ENCODE data around the gene ACTL7B.

DNA sequence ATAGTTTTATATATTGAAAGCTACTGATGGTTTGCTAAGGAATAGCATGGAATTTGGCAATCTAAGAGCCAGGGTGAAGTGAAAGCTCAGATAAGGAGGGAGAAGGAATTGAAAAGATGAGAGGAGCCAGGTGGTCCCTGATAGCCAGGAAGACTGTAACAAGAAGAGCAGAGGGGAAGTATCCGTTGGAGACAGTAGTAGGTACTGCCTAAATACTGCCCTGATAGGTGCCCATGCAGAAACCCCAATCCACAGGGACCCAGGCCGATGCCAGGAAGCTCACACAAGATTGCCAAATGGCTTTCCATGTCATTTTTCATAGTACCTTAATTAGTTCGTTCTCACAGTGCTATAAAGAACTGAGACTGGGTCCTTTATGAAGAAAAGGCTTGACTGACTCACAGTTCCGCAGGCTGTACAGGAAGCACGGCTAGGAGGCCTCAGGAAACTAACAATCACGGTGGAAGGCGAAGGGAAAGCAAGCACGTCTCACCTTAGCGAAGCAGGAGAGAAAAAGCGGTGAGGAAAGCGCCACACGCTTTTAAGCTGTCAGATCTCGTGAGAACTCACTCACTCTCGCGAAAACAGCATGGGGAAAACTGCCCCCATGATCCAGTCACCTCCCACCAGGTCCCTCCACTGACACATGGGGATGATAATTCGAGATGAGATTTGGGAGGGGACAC lies 13.0 kb downstream of the ACTL7B start:
- TF ChIP-seq, protein P1, sequence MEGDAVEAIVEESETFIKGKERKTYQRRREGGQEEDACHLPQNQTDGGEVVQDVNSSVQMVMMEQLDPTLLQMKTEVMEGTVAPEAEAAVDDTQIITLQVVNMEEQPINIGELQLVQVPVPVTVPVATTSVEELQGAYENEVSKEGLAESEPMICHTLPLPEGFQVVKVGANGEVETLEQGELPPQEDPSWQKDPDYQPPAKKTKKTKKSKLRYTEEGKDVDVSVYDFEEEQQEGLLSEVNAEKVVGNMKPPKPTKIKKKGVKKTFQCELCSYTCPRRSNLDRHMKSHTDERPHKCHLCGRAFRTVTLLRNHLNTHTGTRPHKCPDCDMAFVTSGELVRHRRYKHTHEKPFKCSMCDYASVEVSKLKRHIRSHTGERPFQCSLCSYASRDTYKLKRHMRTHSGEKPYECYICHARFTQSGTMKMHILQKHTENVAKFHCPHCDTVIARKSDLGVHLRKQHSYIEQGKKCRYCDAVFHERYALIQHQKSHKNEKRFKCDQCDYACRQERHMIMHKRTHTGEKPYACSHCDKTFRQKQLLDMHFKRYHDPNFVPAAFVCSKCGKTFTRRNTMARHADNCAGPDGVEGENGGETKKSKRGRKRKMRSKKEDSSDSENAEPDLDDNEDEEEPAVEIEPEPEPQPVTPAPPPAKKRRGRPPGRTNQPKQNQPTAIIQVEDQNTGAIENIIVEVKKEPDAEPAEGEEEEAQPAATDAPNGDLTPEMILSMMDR (IDR thresholded peaks at IDR 0.05; ENCODE audit: poor library complexity, severe bottlenecking): no peak
- TF ChIP-seq EZH2 (IDR thresholded peaks at IDR 0.05; ENCODE audit: borderline replicate concordance, insufficient read depth, low read length, poor library complexity, severe bottlenecking): no peak
- TF ChIP-seq TAF1 (IDR thresholded peaks at IDR 0.05; ENCODE audit: low read depth): no peak
- TF ChIP-seq, protein P2, sequence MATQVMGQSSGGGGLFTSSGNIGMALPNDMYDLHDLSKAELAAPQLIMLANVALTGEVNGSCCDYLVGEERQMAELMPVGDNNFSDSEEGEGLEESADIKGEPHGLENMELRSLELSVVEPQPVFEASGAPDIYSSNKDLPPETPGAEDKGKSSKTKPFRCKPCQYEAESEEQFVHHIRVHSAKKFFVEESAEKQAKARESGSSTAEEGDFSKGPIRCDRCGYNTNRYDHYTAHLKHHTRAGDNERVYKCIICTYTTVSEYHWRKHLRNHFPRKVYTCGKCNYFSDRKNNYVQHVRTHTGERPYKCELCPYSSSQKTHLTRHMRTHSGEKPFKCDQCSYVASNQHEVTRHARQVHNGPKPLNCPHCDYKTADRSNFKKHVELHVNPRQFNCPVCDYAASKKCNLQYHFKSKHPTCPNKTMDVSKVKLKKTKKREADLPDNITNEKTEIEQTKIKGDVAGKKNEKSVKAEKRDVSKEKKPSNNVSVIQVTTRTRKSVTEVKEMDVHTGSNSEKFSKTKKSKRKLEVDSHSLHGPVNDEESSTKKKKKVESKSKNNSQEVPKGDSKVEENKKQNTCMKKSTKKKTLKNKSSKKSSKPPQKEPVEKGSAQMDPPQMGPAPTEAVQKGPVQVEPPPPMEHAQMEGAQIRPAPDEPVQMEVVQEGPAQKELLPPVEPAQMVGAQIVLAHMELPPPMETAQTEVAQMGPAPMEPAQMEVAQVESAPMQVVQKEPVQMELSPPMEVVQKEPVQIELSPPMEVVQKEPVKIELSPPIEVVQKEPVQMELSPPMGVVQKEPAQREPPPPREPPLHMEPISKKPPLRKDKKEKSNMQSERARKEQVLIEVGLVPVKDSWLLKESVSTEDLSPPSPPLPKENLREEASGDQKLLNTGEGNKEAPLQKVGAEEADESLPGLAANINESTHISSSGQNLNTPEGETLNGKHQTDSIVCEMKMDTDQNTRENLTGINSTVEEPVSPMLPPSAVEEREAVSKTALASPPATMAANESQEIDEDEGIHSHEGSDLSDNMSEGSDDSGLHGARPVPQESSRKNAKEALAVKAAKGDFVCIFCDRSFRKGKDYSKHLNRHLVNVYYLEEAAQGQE (IDR thresholded peaks at IDR 0.05; ENCODE audit: borderline replicate concordance): no peak
